GM15510 (cell line): ENCODE data around the gene ABTB2.

ENCODE experiments used
- POLR2A ChIP-seq: IDR thresholded peaks from 3 replicates; pipeline ENCODE4 v1.6.1; 2011; ENCODE audit warnings: borderline replicate concordance; ENCODE audit not compliant: insufficient read length; ENCODE audit errors: extremely low read depth

The ABTB2 gene

GRCh38 chr11:34261820-34262219 is 96.0 kb downstream of the ABTB2 start:
- no peak for TF ChIP-seq POLR2A

GRCh38 chr11:34261095-34261494 is 96.7 kb downstream of the ABTB2 start:
- no peak for TF ChIP-seq POLR2A

GRCh38 chr11:34260072-34260575 is 97.7 kb downstream of the ABTB2 start:
- no peak for TF ChIP-seq POLR2A

GRCh38 chr11:34259087-34259486 is 98.7 kb downstream of the ABTB2 start:
- TF ChIP-seq POLR2A, result no peak

- no peak for TF ChIP-seq POLR2A
Observed at GRCh38 chr11:34256626-34257025, 101.2 kb downstream of the ABTB2 start.

- no peak for TF ChIP-seq POLR2A
Observed at GRCh38 chr11:34256150-34256549, 101.7 kb downstream of the ABTB2 start.

- no peak for TF ChIP-seq POLR2A
Observed at GRCh38 chr11:34255101-34255500, 102.7 kb downstream of the ABTB2 start.

GRCh38 chr11:34254011-34254410 is 103.8 kb downstream of the ABTB2 start:
- TF ChIP-seq POLR2A, result no peak

GRCh38 chr11:34252651-34253050 is 105.2 kb downstream of the ABTB2 start:
- TF ChIP-seq POLR2A, result no peak

GRCh38 chr11:34252015-34252414 is 105.8 kb downstream of the ABTB2 start:
- TF ChIP-seq POLR2A, result no peak

GRCh38 chr11:34251589-34251980 is 106.2 kb downstream of the ABTB2 start:
- no peak for TF ChIP-seq POLR2A

- TF ChIP-seq POLR2A, result no peak
Observed at GRCh38 chr11:34250732-34251588, 106.8 kb downstream of the ABTB2 start.

- no peak for TF ChIP-seq POLR2A
Observed at GRCh38 chr11:34250211-34250610, 107.6 kb downstream of the ABTB2 start.

GRCh38 chr11:34249439-34249838 is 108.4 kb downstream of the ABTB2 start:
- no peak for TF ChIP-seq POLR2A

GRCh38 chr11:34245041-34245440 is 112.8 kb downstream of the ABTB2 start:
- TF ChIP-seq POLR2A, result no peak
